GM19193 (cell line): Measurements from ENCODE around the gene INTS15.

ENCODE experiments used
- POLR2A ChIP-seq: IDR thresholded peaks from 4 replicates; pipeline ENCODE4 v1.6.1; 2011; ENCODE audit not compliant: insufficient read depth, insufficient read length; ENCODE audit errors: extremely low read depth

The INTS15 gene

GRCh38 chr7:6567886-6568285 lies 21.9 kb upstream of the INTS15 start:
- no peak for TF ChIP-seq POLR2A

DNA sequence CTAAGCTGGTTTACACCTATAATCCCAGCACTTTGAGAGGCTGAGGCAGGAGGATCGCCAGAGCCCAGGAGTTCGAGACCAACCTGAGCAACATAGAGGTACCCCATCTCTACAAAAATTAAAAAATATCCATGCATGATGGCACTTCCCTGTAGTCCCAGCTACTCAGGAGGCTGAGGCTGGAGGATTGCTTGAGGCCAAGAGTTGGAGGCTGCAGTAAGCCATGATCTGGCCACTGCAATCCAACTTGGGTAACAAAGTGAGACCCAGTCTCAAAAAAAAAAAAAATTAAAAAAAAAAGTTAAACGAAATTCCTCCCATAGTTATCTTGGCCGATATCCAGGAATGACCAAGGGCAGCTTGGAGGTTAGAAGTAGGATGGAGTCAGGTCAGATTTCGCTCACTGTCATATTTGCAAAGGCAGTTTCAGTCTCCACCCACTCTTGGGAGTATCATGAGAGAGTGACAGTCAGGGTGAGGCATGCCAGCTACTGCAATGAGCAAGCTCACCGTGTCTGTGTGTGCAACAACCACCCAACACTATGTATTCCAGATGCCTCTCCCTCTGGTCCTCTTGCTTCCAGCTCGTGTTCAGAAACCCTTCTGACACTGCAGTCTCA lies 18.6 kb upstream of the INTS15 start:
- TF ChIP-seq POLR2A, result no peak

DNA sequence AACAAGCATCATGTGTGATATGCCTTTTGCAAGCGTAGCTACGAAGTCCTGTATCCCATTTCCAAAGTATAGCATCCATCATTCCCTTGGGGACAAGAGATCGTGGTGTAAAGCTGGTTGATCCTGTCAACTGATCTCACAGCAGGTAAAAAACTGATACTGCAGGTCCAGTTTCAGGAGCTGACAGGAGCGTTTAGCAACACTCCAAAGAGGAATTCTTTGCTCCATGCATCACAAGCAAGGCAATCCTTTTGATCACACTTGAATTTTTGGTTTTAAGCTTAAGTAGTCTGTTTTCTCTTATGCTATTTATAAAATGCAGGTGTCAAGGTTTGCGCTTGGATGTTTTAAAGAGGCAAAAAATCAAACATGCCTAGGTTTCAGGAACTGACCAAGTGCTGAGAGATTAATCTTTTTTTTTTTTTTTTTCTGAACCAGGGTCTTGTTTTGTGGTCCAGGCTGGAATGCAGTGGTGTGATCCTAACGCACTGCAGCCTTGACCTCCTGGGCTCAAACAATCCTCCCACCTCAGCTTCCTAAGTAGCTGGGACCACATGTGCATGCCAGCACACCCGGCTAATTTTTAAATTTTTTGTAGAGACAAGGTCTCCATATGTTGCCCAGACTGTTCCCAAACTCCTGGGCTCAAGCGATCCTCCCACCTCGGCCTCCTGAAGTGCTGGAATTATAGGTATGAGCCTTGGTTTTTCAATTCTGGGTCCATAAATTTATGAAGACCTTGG lies 14.4 kb upstream of the INTS15 start:
- TF ChIP-seq POLR2A, result no peak

DNA sequence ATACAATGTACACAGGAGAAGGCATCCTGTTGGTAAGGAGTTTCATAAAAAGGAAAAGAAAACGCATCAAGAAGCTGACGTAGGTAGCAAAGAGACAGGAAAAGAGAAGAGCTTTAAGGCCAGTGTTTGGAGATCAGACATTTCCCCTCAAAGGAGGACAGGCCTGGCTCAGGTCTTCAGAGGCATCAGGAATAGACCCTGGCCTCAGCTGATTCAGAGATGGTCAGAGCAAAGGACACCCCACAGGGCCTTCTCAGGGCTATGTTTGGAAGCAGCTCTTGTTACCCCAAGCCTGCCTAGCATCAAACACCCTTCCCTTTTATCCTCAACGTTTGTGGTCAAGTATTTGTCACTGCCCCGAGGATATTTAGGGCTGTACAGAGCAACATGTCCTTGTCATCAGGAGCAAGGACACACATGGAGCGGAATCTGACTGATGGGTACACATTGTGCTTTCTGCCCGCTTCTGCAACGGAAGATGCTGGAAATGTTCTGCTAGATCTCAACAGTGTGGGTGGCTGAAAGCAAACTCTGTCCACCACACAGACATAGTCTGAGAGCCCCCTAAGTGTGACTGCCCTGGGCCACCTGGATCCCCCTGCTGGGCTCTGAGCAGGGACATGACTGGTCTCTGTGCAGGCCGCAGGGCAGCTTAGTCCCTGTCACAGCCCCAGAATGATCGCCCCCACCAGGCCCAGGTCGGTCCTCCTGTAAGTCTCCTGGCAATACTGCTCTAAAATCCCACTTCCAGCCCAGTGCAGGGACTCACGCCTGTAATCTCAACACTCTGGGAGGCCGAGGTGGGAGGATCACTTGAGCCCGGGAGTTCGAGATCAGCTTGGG lies 13.6 kb upstream of the INTS15 start:
- no peak for TF ChIP-seq POLR2A

DNA sequence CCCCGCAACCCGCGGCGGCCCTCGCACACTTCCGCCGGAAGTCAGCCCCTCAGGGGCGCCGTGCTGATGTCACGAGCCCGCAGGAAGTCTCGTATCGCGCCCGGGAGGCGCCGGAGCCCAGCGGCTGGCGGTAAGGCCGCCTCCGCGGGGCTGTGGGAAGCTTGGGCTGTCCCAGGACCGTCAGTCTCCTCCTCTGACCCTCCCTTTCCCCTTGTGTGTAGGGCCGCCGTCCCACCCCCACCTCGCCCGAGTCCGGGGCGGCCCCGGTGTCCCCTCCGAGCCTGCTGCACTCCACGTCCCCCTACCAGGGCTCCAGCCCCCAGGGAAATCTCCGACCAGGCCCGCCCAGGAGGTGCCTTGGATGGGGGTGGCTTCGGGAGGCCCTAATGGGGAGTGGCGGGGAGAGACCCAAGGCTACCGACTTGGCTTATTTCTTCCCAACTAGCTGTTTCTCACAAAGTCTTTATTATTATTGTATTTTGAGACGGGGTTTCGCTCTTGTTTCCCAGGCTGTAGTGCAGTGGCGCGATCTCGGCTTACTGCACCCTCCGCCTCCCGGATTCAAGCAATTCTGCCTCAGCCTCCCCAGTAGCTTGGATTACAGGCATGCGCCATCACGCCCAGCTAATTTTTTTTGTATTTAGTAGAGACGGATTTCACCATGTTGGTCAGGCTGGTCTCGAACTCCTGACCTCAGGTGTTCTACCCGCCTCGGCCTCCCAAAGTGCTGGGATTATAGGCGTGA lies 12.3 kb upstream of the INTS15 start, which contains the start of gene ZDHHC4:
Gene ZDHHC4 (plus strand): TSS at position 86 of the 745 bp plus-strand sequence. CDS start 3,108 bp downstream, outside the sequence.
- peak; percentile 97 for TF ChIP-seq POLR2A

DNA sequence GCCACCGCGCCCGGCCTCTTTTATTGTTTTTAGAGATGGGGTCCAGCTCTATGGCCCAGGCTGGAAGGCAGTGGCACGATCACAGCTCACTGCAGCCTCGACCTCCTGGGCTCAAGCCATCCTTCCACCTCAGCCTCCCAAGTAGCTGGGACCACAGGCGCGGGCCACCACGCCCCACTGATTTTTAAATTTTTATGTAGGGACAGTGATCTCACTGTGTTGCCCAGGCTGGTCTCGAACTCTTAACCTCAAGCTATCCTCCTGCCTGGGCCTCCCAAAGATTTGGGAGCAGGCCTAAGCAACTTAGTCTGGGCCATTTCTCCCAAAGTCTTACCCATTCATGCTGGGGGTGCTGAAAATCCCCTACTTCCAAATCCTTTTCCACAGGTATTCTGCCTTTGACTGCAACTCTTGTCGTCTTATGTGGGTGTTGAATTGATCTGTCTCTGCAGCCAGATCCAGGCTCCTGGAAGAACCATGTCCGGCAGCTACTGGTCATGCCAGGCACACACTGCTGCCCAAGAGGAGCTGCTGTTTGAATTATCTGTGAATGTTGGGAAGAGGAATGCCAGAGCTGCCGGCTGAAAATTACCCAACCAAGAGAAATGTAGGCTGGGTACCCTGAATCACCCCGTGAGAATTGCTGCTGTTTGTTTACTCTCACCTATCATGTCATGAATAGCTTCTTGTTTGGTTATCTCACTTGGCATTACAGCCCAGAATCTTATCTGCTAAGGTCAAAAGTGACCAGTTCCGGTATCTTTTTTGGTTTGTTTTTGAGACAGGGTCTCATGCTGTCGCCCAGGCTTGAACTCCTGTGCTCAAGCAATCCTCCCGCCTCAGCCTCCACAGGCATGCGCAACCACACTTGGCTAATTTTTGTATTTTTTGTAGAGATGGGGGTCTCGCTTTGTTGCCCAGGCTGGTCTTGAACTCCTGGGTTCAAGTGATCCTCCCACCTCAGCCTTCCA lies 11.4 kb upstream of the INTS15 start:
- no peak for TF ChIP-seq POLR2A

GRCh38 chr7:6579446-6579845 lies 10.4 kb upstream of the INTS15 start:
- no peak for TF ChIP-seq POLR2A

GRCh38 chr7:6588566-6588965 lies 1.3 kb upstream of the INTS15 start:
- no peak for TF ChIP-seq POLR2A

DNA sequence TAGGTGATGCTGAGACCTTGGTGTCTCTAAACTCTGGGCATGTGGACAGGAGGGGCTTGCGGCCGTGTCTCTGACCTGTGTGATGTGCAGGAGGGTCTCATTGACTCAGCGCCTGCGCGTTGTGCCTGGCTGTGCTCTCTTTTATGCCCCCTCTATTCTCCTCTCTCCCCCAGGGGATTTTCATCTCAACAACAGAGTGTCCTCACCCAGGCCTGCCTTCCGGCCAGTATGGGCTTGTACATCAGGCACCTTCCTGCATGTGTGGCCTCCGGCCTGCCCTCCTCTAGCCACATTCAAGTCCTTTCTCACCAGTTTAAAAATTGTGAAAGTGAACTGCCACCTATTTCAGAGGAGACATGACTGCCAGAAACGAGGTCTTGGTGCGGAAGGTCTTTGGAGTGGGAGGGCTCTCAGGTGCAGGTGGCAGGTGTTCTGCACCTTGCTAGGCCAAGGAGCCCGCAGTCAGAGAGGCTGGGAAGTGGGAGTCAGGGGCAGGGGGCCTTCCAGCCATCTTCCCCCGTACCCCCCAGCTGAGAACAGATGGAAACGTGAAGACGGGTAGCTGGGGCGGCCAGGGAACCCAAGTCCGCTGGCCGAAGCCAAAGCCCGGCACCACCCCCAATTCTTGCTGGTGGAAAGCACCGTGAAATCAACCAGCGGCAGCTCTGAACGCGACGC lies 531 bp upstream of the INTS15 start:
- no peak for TF ChIP-seq POLR2A

GRCh38 chr7:6590645-6591110 lies 857 bp downstream of the INTS15 start:
- no peak for TF ChIP-seq POLR2A

DNA sequence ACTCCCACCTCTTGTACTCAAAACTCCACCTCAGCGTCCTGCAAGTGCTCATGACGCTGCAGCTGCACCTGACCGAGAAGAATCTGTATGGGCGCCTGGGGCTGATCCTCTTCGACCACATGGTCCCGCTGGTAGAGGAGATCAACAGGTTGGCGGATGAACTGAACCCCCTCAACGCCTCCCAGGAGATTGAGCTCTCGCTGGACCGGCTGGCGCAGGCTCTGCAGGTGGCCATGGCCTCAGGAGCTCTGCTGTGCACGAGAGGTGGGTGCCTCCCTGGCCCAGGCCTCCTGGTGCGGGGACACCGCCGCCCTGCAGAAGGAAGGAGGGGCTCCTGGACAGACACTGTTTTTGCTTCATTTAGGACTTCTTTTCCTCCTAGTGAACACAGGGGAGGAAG lies 10.3 kb downstream of the INTS15 start:
- TF ChIP-seq POLR2A, result no peak

DNA sequence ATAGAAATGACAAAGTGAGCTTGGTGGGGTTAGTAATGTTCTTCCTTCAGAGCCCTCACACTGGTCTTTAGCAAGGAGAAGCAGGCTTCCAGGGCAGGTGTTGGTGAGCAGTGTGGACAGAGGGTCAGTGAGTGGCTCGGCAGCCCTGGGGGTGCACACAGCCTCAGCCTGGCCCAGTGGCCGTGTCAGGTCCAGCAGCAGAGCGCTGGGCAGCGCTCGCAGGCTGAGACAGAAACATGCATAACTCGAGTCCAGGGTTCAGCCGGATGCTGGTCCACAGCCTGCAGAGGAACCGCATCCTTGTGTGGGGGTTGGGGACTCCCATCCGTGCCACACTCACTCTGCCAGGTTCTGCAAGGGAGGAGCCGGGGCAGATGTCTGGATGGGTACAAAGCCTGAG lies 14.6 kb downstream of the INTS15 start:
- TF ChIP-seq POLR2A, result no peak
